Peyer's patch (tissue), 4 donors: ENCODE data around the gene FAM136A.

Source experiments
- CTCF ChIP-seq, 6 experiments: fragments of 450-650 bp in 4 of 6; fragments of 200-600 bp in 2 of 6; sonication (generic) in 1 of 6; IDR thresholded peaks; one replicate each; pipeline ENCODE4 v1.5.1; 2017 to 2019; ENCODE audit warnings: antibody characterized with exemption in 6 of 6, mild to moderate bottlenecking in 3 of 6, moderate library complexity in 1 of 6
- POLR2A ChIP-seq, 2 donors: fragments of 450-650 bp; IDR thresholded peaks; one replicate each; pipeline ENCODE4 v1.5.1; 2017; ENCODE audit warnings: antibody characterized with exemption in 2 of 2, mild to moderate bottlenecking in 2 of 2, moderate library complexity in 2 of 2

- no peak for TF ChIP-seq POLR2A (IDR thresholded peaks at IDR 0.05)
- no peak for TF ChIP-seq CTCF (IDR thresholded peaks at IDR 0.05)
Measured at GRCh38 chr2:70282439-70282838, 19.4 kb downstream of the FAM136A start.
